HG03442 (cell line): ENCODE measurements around the gene PCDHGA4.
"Not testable (repeated sequence)": the region's sequence is repeated elsewhere in the genome, so short reads cannot be mapped to it uniquely, and the experiment has no call there.

ENCODE experiments used
- ATAC-seq: cut with Tn5 transposase; IDR thresholded peaks from one replicate; pipeline ENCODE4 v1.9.1; 2021; ENCODE audit warnings: mild to moderate bottlenecking, moderate library complexity; ENCODE audit not compliant: unreplicated experiment

The PCDHGA4 gene

GRCh38 chr5:141354900-141355469 lies at the start of gene PCDHGA4:
Gene PCDHGA4 (plus strand): TSS chr5:141355021. CDS start chr5:141355108, 87 bp downstream.
- ATAC-seq = no peak

GRCh38 chr5:141306630-141307029 lies 48.2 kb upstream of the PCDHGA4 start:
- no peak for ATAC-seq

- ATAC-seq = no peak
These were observed 41.1 kb upstream of the PCDHGA4 start for GRCh38 chr5:141313711-141314110.

GRCh38 chr5:141316963-141317362 lies 37.9 kb upstream of the PCDHGA4 start:
- ATAC-seq = not testable (repeated sequence)

DNA sequence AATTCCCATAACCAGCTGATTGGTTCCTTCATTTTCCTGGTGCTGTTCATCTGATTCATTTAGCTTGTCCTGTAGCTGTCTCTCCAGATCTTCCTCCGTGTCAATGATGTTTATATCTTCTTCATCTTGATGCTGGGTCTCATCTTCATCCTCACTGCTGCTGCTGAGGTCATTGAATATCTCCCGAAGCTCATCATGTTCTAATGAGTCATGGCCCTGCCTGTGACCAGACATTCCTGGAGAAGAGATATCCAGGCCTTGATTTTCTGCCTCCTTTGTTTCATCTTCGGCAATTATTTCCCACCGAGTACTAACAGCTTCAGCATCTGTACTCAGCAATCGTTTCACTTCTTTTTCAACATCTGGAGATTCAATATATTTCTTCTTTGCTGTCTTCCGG lies 35.6 kb upstream of the PCDHGA4 start:
- no peak for ATAC-seq

- ATAC-seq = no peak
These were observed 35.1 kb upstream of the PCDHGA4 start for GRCh38 chr5:141319699-141320098.

DNA sequence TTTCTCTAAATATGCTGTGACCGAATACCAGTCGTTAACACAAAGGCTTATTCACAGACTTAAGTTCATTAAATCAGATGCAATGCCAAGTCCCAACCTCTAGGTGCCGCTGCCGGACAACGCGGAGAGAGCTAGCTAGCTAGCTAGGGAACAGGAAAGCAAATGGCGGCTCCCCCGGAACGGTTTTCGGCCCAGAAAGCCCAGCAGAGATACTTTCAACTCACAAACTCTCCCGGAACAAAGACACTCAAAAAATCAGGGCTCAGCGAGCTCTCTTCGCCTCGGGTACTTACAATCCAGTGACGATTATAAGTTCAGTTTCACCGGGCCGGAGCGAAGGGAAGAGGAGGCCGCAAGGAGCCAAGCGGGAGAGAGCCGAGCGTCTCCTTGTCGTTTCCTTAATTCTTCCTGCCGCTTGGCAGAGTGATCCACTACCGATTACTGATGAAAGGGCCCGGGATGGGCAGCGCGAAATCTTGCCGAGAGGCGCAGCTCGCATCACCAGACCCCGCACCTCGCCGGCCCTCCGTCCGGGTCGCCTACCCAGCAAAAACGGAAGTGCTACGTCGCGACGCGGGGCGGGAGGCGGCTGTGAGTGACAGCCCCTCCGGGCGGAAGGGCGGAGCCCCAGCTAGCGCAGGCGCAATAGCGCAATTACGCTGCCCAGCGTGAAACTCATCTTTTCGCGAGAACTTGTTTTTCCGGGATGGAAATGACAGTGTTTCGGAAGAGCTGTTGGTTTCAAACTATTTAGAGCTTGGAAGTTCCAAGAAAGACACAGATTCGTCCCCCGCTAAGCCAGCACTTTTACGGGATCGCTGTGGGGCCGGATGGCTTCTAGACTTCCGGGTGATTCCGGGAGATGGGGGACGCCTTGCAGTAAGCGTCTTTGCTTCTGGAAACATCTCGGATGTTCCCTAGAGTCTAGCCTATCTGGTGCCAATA lies 34.3 kb upstream of the PCDHGA4 start, which contains the start of gene TAF7:
TSS of gene TAF7 (minus strand) at position 560 of the 945 bp plus-strand sequence. CDS start 740 bp downstream, outside the sequence.
- ATAC-seq = peak; percentile 92

DNA sequence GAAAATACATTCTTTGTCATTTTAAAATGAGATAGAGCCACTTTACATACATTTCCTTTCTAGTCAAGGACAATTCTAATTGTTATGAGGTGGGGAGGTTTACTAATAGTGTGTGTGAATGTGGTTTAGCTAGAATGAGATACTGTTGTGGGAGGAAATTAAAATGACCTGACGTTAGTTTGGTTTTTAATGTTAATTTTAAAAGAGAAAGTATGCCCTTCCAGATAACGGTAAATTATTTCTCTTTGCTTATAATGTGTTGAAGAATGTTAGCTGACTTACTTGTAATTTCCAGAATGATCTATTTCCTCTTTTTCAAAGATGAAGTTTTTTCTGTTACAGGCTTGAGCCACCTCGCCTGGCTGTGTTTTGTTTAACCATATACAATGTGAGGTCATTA lies 32.6 kb upstream of the PCDHGA4 start:
- no peak for ATAC-seq

DNA sequence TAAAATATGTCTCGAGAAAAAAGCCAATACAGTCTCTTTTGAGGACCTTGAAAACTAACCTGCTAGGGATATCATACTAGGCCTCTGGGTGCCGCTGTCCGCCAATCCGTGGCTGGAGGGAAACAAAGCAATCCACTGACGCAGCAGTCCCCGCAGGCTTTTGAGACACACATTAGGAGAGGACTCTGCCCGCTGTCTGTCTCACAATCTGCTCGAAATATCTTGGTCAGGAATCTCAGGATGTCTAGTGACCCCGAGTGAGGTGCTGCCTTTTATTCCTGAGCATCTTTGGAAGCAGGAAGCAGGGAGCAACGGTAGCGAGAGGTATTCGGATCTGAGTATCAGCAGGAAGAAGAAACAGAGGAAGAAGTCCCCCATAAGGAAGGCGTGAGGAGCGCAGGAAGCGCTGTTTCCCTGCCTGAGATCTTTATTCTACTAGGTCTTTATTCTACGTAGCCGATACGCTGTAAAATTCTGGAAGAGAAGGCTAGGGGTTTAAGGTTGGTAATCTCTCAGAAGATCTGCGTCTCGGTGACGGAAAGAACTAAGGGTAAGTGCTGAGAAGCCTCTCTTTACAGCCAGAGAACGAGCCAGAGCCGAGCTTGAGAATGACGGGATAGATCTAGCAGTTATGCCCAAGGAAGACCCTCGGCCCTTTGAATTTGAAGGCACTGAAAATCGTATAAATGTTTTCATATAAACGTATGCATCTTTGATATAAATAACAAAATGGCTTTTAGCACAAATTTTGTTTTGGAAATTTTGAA lies 28.6 kb upstream of the PCDHGA4 start:
- peak; percentile 85 for ATAC-seq

DNA sequence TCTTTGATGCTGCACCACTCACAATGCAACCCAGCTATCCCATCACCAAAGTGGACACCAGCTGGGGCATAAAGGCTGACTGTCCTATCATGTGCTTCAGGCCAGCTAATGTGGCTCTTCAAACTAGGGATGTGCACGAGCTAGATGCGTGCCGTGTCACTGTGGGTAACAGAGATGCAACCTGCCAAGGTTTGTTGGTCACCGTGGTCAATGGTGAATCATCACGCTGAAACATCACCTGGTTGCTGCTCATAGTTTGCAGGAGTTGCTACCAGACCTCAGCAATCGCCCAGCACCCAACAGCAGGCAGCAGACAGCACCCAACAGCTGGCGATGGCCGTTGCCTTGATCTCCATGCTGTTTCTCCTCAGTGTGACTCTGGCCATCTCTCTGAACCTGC lies 26.6 kb upstream of the PCDHGA4 start:
- no peak for ATAC-seq

- ATAC-seq = no peak
These were observed 24.3 kb upstream of the PCDHGA4 start, which contains the start of gene PCDHGA1 for GRCh38 chr5:141330299-141331080. Gene PCDHGA1 (plus strand): TSS chr5:141330514.

DNA sequence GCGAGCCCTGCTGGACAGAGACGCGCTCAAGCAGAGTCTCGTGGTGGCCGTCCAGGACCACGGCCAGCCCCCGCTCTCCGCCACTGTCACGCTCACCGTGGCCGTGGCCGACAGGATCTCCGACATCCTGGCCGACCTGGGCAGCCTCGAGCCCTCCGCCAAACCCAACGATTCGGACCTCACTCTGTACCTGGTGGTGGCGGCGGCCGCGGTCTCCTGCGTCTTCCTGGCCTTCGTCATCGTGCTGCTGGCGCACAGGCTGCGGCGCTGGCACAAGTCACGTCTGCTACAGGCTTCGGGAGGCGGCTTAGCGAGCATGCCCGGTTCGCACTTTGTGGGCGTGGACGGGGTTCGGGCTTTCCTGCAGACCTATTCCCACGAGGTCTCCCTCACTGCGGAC lies 22.2 kb upstream of the PCDHGA4 start:
- ATAC-seq = not testable (repeated sequence)

DNA sequence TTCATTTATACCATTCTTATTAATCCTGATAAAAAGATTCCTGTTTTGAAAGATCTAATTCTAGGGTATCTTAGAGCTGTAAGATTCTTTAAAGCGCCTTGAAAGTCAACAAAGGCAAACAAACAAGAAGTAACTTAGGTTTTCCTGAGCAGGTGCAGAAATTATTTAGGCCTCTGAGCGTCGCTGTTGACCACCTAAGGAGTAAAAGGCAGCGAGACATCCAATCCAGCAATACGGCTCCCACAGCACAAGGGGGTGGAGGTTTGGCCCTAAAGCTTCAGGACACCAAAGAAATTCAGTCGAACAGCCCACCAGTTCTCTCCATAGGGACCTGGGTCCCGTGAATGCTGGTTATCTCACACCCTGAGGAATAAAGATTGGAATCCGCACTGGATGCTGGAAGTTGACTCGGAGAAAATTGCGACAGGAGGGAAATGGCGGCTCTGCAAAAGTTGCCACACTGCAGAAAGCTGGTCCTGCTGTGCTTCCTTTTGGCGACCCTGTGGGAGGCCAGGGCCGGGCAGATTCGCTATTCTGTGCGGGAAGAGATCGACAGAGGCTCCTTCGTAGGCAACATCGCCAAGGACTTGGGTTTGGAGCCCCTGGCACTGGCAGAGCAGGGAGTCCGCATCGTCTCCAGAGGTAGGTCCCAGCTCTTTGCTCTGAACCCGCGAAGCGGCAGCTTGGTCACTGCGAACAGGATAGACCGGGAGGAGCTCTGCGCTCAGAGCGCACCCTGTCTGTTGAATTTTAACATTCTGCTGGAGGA lies 16.1 kb upstream of the PCDHGA4 start, which contains the start of gene PCDHGA2:
TSS of gene PCDHGA2 (plus strand) at position 223 of the 769 bp plus-strand sequence.
- no peak for ATAC-seq

DNA sequence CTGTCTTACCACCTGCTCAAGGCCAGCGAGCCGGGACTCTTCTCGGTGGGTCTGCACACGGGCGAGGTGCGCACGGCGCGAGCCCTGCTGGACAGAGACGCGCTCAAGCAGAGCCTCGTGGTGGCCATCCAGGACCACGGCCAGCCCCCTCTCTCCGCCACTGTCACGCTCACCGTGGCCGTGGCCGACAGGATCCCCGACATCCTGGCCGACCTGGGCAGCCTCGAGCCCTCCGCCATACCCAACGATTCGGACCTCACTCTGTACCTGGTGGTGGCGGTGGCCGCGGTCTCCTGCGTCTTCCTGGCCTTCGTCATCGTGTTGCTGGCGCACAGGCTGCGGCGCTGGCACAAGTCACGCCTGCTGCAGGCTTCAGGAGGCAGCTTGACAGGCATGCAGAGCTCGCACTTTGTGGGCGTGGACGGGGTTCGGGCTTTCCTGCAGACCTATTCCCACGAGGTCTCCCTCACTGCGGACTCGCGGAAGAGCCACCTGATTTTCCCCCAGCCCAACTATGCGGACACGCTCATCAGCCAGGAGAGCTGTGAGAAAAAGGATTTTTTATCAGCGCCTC lies 14.0 kb upstream of the PCDHGA4 start:
- ATAC-seq = not testable (repeated sequence)

DNA sequence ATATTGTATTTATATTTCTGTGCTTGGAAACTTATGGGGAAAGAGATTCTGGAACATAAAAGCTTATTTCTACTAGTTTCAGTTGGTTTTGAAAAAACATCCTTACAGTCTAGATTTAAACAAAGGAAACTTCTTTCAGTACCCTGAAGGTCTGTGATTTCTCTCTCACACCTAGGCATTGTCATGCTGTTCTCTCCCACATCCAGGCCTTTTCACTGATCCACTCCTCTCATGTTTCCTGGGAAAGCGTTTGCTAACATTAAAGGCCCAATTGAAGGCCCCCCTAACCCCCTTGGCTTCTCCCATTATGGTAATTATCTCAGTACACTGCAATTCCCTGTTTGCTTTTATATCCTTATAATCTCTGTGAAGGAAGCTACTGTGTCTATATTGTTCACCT lies 12.0 kb upstream of the PCDHGA4 start:
- ATAC-seq = no peak

- ATAC-seq = no peak
These were observed 11.4 kb upstream of the PCDHGA4 start, which contains the start of gene PCDHGA3 for GRCh38 chr5:141343242-141343952. Gene PCDHGA3 (plus strand): TSS chr5:141343829. CDS start chr5:141344034, 205 bp downstream.

DNA sequence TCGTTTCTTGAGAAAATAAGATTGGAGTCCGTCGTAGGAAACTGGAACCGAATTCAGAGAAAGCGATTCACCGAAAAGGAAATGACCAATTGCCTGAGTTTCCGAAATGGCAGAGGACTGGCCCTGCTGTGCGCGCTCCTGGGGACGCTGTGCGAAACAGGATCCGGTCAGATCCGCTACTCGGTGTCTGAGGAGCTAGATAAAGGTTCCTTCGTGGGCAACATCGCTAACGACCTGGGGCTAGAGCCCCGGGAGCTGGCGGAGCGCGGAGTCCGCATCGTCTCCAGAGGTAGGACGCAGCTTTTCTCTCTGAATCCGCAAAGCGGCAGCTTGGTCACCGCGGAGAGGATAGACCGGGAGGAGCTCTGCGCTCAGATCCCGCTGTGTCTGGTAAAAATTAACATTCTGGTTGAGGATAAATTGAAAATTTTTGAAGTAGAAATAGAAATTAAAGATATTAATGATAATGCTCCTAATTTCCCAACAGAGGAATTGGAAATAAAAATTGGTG lies 10.8 kb upstream of the PCDHGA4 start:
- no peak for ATAC-seq

- no peak for ATAC-seq
These were observed 9.5 kb upstream of the PCDHGA4 start for GRCh38 chr5:141345327-141345726.
